Tibial artery (tissue), 4 donors: ENCODE data around the gene FBN1.

Experiments used
- DNase-seq, 2 donors: peaks; one replicate each; pipeline ENCODE4 v3.0.0-alpha.2; 2019
- H3K27ac ChIP-seq, 2 donors: fragments of 200-600 bp; sonication (generic) in 1 of 2; 1 replicate in 1 of 2; 2 replicates in 1 of 2; pipeline ENCODE4 v1.5.1; 2018 to 2019; ENCODE audit warnings: mild to moderate bottlenecking in 1 of 2
- H3K27me3 ChIP-seq, 2 donors: fragments of 200-600 bp; sonication (generic) in 1 of 2; one replicate each; pipeline versions ENCODE4 v1.5.1 to v1.6.0; 2016 to 2019
- H3K36me3 ChIP-seq, 3 donors: fragments of 200-600 bp; sonication (generic) in 2 of 3; one replicate each; pipeline ENCODE4 v1.5.1; 2016 to 2019; ENCODE audit warnings: mild to moderate bottlenecking in 2 of 3
- H3K4me1 ChIP-seq, 4 donors: fragments of 200-600 bp; sonication (generic) in 2 of 4; 1 replicate in 3 of 4; 2 replicates in 1 of 4; pipeline ENCODE4 v1.5.1; 2016 to 2019
- H3K4me3 ChIP-seq, 2 donors: fragments of 200-600 bp; sonication (generic) in 1 of 2; 1 replicate in 1 of 2; 2 replicates in 1 of 2; pipeline ENCODE4 v1.5.1; 2018 to 2019; ENCODE audit warnings: mild to moderate bottlenecking in 2 of 2
- H3K9me3 ChIP-seq, 3 donors: fragments of 200-600 bp; sonication (generic) in 1 of 3; one replicate each; pipeline ENCODE4 v1.5.1; 2016 to 2019
- intact Hi-C: fragments of 100-400 bp; cut with DNase I; formaldehyde crosslinking; loops from one replicate; pipeline ENCODE4 v1.15.0; 2023; ENCODE audit warnings: low total_unique reads
- TF ChIP-seq, protein P1 (sequence below), 2 experiments: fragments of 200-600 bp in 1 of 2; fragments of 450-650 bp in 1 of 2; IDR thresholded peaks; one replicate each; pipeline ENCODE4 v1.5.1; 2017 to 2019; ENCODE audit warnings: antibody characterized with exemption in 2 of 2, mild to moderate bottlenecking in 1 of 2, moderate library complexity in 1 of 2

The FBN1 gene

DNA sequence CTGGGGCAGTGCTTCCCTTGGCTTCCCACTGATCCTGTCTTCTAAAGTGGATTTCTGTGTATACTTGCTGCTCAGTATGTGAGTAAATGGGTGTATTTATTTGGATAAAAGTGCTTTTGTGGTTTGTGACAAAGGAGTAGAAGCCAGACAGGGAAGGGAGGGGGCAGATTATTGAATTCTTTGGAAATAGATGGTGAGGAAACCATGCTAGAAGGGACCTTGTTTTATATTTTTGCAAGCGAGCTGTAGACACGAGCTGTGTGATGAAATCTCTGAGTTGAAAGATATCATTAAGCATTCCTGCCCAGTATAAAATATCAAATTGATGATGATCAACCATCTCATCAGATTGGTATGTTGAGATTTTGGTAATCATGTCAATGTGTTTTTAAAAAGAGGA, 245.4 kb downstream of the FBN1 start:
- intact Hi-C loops, result no loop called here
- no peaks in the 10 kb centered on the region for H3K36me3 ChIP-seq
- H3K4me1 ChIP-seq, result peaks cover 0 to 24% (median 14%) of the 10 kb centered on the region in 4 donors
- TF ChIP-seq, protein P1, sequence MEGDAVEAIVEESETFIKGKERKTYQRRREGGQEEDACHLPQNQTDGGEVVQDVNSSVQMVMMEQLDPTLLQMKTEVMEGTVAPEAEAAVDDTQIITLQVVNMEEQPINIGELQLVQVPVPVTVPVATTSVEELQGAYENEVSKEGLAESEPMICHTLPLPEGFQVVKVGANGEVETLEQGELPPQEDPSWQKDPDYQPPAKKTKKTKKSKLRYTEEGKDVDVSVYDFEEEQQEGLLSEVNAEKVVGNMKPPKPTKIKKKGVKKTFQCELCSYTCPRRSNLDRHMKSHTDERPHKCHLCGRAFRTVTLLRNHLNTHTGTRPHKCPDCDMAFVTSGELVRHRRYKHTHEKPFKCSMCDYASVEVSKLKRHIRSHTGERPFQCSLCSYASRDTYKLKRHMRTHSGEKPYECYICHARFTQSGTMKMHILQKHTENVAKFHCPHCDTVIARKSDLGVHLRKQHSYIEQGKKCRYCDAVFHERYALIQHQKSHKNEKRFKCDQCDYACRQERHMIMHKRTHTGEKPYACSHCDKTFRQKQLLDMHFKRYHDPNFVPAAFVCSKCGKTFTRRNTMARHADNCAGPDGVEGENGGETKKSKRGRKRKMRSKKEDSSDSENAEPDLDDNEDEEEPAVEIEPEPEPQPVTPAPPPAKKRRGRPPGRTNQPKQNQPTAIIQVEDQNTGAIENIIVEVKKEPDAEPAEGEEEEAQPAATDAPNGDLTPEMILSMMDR (IDR thresholded peaks at IDR 0.05), result no peak
- no peak overlapping the region for H3K27ac ChIP-seq
- H3K4me3 ChIP-seq, result no peak overlapping the region
- DNase-seq, result no peak
- H3K9me3 ChIP-seq, result no peaks in the 10 kb centered on the region
- H3K27me3 ChIP-seq, result no peaks in the 10 kb centered on the region

DNA sequence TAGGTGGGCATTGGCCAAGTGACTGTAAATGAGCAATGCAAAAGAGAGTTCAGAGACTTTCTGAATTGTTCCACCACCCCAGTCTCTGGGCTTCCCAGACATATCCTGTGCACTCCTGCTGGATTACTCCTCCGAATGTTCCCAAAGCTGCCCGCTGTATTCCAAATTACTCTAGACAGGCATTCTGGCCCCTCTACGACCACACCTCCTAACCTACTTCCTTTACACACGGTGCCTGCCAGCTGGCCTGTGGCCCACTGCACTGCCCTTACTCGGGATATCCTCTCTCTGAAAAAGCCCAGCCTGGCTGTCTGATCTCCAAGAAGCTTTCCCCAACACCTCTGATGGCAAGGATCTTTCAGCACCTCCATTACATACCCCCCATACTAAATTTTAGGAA, 247.7 kb downstream of the FBN1 start:
- Histone ChIP-seq H3K36me3 (no peaks in the 10 kb centered on the region), H3K9me3 (no peaks in the 10 kb centered on the region), H3K27me3 (no peaks in the 10 kb centered on the region), H3K4me3 (no peak overlapping the region), H3K4me1 (peaks cover 0 to 47% (median 35%) of the 10 kb centered on the region in 4 donors), H3K27ac (peak overlapping the region; percentile 13 to 29)
- peak in 1 of 2 donors; percentile 46 for DNase-seq
- TF ChIP-seq, protein P1 (IDR thresholded peaks at IDR 0.05), result no peak
- intact Hi-C loops, result no loop called here

DNA sequence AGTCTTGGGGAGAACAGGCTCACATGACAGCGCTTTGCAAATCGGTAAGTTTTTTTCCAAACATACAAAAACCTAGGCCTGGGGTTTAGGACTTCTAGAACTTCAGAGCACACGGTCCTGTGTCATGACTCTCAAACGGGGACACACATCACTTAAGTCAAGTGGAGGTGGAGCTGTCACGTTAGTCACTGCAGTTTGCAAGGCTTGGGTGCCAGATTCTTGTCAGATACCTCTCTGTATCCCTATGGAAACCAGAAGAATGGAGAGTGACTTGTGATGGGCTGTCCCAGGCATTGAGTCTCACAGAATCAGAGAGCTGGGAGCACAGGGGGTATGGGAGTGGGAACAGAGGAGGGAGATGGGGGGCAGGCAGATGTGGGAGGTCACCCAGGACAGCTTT, 249.5 kb downstream of the FBN1 start:
- TF ChIP-seq, protein P1 (IDR thresholded peaks at IDR 0.05), result no peak
- Histone ChIP-seq H3K36me3 (no peaks in the 10 kb centered on the region), H3K4me3 (no peak overlapping the region), H3K9me3 (no peaks in the 10 kb centered on the region), H3K4me1 (peaks cover 0 to 64% (median 46%) of the 10 kb centered on the region in 4 donors), H3K27ac (peak overlapping the region; percentile 79 to 81), H3K27me3 (no peaks in the 10 kb centered on the region)
- intact Hi-C loops, result no loop called here
- DNase-seq, result no peak

DNA sequence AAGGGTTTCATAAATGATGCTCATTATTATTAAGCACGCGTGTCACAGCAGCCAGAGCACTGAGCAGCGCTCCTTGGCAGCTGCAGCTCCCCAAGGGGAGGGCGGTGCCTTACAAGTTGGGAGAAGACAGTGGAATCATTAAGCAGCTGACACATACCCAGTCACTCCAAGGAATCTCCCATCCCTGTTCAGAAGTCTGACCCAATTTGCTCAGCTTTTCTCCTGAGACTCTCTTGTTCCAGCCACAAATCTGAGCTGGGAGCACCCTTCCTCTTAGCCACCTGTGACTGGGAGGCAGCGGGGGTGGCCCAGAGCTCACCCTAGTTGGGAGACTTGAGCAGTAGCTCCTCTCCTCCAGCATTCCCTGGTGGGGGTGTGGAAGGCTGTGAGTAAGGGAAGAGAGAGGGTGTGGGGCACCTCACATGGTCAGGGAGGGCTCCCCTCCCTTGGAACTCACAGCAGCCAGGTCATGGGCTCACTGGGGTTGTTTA, 249.9 kb downstream of the FBN1 start:
- Histone ChIP-seq H3K4me3 (no peak overlapping the region), H3K9me3 (no peaks in the 10 kb centered on the region), H3K27ac (peak overlapping the region; percentile 79 to 81), H3K27me3 (no peaks in the 10 kb centered on the region), H3K4me1 (peaks cover 0 to 68% (median 46%) of the 10 kb centered on the region in 4 donors), H3K36me3 (no peaks in the 10 kb centered on the region)
- intact Hi-C loops, result no loop called here
- TF ChIP-seq, protein P1 (IDR thresholded peaks at IDR 0.05), result no peak
- peak; percentile 89 to 92 for DNase-seq

DNA sequence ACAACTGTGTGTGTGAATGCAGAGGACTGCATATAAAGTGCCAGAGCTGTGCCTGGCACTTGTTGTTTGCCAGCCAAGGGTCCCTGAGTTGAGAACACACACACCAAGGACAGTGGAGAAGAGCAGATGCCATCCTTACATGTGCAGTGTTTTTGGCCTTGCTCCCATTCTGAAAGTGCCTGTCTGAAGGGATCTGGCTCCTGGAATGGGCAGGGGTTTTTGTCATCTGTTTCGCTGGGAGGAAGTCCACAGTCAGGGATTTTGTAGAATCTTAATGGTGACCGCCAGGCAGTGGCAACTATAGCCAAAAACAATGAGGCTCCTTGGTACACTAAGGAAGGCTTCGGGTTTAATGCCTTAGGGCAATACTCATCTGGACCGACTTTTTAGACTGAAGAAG, 250.5 kb downstream of the FBN1 start:
- intact Hi-C loops, result no loop called here
- DNase-seq, result no peak

More for the DNA sequence above, 250.5 kb downstream of the FBN1 start:
- peaks cover 0 to 74% (median 46%) of the 10 kb centered on the region in 4 donors for H3K4me1 ChIP-seq
- peak overlapping the region; percentile 79 to 81 for H3K27ac ChIP-seq
- no peaks in the 10 kb centered on the region for H3K36me3 ChIP-seq
- H3K27me3 ChIP-seq, result no peaks in the 10 kb centered on the region
- no peak overlapping the region for H3K4me3 ChIP-seq
- H3K9me3 ChIP-seq, result no peaks in the 10 kb centered on the region
- TF ChIP-seq, protein P1 (IDR thresholded peaks at IDR 0.05), result no peak
